HG03175 (cell line): ENCODE results near the gene PSMB2.
A peak's percentile ranks its signal among the peaks of the same experiment; 100 is the strongest.
"Not testable (repeated sequence)": the region's sequence is repeated elsewhere in the genome, so short reads cannot be mapped to it uniquely, and the experiment has no call there.

Experiments used
- ATAC-seq: cut with Tn5 transposase; IDR thresholded peaks from one replicate; pipeline ENCODE4 v1.9.1; 2021; ENCODE audit warnings: mild to moderate bottlenecking, moderate library complexity; ENCODE audit not compliant: unreplicated experiment

The PSMB2 gene

DNA sequence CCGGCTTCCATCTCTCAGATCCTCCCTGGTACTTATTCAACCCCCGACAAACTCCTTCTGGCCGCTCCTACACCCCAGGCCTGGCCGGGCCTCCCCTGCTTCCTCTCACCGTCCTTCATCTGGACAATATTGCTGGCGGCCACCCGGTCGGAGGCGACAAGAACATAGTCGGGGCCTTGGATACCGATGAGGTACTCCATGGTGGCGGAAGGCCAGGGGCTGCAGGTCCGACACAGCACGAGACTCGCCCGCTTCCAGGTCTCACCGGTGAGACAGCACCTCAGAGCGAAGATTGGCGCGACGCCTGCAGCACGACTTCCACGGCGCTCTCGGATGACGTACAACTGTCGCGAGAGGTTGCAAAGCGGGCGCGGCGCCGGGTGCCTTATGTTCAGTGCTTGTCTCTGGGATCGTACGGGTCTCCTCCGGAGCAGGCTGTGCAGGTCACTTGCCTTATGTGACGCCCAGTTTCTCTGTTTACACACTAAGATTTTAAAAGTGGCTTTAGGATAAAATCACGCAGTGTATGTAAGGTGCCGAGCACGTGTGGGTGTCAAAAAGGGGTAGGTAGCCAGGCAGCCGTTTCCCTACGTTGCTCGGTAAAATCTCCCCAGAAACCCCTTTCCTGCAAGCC is at the start of gene PSMB2:
PSMB2 (minus strand) TSS at position 294 of the 634 bp plus-strand sequence; CDS start at position 200, 94 bp downstream.
- peak; percentile 89 for ATAC-seq

DNA sequence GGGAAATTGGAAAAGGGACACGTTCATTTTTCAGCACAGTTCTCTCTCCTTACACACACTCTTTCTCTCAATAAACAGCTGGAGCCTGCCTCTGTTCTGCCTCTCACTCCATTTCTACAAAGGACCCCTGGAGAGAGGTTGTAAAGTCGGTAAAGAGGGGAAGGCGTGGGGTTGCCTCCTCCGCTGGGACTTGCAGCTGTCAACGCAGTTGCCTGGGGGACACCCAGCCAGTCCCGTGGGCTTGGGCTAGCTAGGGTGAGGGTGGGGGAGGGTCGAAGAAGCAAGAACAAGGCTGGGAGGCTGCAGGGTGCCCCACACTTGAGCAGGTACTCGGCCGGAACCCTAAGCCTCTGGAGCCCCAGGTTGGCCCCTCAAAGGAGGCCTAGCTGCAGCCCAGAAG is 49.8 kb upstream of the PSMB2 start:
- ATAC-seq: no peak

DNA sequence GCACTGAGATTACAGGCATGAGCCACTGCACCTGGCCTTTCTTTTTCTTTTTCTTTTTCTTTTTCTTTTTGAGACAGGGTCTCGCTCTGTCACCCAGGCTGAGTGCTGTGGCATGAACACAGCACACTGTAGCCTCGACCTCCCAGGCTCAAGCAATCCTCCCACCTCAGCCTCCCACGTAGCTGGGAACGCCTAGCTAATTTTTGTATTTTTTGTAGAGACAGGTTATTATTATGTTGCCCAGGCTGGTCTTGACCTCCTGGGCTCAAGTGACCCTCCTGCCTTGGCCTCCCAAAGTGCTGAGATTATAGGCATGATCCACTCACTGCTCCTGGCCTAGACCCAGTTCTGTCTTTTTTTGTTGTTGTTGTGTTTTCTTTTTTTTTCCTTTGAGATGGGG is 48.8 kb upstream of the PSMB2 start:
- ATAC-seq: not testable (repeated sequence)

DNA sequence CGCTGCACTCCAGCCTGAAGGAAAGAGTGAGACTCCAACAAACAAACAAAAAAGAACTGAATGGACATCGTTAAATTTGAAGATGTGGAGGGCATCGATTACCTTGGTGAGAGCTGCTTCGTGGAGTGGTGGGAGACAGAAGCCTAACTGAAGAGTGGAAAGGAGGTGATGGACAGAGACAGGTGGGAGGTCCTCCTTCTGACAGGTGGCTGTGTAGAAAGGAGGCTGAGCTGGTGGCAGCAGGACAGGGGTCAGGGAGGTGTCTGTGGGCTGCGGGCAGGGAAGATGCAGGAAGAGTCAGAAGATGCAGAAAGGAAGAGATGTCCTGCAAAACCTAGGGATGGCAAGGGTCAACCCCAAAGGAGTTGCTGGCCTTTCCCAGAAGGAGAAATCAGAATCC is 46.8 kb upstream of the PSMB2 start:
- no peak for ATAC-seq

DNA sequence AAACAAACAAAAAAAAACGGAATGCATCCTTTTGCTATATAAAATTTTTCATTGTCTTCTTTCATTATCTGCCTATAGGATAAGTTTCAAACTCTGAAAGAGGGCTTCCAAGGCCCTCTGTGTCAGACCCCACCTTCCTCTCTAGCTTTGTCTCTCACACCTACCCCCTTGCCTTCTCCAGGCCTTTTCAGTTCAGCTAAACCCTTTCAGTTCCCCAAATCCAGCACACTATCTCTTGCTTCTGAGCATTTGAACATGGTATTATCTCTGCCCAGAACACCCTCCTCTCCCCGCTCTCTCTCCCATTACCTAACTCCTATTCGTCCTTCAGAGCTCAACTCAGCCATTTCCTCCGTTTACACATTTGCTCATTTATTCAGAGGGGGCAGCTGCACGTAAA is 41.7 kb upstream of the PSMB2 start:
- no peak for ATAC-seq

DNA sequence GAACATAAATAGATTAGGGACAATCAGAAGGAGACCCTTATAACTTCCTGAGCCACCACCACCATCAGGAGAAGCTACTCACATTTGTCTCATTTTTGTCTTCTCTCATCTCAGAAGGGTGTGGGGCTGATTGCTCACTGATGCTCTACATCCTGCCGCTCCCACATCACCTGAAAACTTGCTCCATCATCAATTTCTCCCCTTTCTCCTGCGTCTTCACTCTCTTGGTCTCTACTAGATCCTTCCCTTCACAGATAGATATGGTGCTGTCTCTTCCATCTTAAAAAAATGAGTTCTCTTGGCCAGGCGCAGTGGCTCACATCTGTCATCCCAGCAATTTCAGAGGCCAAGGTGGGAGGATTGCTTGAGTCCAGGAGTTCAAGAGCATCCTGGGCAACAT is 38.9 kb upstream of the PSMB2 start:
- no peak for ATAC-seq

DNA sequence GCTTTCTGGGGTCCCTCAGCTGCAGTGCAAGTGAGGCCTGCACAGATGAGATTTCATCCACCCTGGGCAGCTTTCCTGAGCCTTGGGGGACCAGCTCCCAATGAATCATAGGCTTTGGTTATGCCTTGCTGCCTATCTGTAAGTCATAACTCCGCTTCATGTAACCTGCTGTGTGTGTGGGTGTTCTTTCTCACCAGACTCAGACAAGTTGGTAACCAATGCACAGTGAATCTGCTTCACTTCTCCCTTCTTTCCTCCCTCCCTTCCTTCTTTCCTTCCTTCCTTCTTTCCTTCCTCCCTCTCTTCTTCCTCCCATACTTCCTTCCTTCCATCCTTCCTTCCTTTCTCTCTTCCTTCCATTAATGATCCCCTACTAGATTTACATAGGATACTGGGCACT is 34.4 kb upstream of the PSMB2 start:
- ATAC-seq: no peak

DNA sequence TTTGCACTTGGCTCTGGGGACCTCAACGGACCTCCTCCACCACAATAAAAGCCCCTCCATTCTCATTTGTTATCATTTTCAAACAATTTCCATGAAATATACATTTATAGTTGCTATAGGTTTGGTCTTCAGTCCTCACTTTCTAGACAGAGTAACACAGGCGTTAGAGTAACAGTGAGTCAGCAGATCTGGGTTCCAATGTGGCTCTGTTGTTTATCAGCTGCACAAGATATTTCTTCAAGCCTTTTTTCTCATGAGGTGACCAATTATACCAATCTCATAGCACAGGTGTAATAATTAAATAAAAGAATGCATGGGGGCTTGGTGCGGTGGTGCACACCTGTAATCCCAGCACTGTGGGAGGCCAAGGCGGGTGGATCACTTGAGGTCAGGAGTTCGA is 32.8 kb upstream of the PSMB2 start:
- ATAC-seq: no peak

DNA sequence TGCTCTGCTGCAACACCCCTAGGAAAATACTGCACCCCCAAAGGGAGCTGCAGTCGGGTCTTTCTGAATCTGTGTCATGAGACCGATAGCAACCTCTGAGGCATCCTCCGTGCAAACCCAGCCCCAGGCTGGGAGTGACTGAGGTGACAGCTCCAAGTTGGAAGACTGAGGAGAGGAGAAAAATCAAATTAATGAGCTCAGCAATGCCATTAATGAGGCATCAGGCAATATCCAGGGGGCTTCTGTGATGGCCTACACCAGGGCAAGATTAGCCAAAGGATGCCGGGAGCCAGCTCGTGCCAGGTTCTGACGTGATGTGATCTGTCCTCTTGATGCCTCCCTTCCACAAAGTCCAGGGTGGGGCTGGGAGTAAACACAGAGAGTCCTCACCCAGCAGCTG is 30.8 kb upstream of the PSMB2 start:
- no peak for ATAC-seq

DNA sequence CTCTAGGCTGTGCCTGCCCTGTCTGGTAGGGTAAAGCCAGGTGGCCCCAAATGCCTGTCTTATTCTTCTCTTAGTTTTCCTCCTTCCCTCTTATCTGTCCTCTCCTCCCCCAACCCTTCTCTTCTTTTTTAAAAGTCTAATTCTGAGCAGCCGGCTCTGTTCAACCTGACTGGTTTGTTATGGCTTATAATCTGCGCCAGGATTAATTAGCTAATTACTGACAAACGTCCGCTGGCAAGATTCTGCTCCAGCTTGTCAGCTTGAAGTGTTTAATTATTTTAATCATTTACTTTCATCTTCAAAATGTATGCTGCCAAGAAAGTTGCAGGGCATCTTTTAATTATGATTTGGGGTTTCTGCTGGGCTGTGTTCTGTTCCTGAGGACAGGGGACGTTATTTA is 27.2 kb upstream of the PSMB2 start:
- ATAC-seq: no peak

DNA sequence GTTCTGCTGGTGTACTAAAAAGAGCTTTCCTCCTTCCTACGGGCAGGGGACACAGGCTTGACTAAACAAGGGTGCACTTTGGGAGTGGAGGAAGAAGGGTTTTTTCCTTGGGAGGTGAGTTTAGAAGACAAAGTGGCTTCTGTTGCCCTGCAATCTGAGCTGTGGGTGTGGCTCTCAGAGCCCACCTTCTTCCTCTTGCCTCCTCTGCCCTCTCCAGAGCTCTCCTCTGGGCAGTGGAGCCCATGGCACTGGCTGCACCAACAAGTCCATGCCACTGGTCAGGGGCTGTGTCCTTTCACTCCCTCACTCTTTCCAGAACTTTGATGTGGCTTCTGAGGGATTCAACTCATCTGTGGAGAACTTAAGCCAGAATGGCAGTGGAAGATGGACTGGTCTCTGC is 25.6 kb upstream of the PSMB2 start:
- ATAC-seq: no peak

DNA sequence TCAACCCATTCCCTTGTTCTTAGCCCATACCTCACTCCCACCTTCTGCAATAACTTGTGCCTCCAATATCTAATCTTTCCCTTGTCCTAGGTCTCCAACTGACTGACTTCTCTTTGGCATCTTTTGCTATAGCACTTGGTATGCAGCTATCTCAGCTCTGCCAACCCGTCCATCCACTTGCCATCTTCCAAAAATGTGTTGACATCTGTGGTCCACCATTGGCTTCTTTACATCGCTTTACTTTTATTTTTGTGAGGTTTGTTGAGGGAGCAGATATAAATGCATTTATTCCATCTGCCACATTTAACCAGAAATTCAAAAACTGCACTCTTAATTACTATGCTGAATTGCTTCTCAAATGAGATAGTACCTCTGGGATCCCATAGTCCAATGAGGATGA is 24.9 kb upstream of the PSMB2 start:
- no peak for ATAC-seq

DNA sequence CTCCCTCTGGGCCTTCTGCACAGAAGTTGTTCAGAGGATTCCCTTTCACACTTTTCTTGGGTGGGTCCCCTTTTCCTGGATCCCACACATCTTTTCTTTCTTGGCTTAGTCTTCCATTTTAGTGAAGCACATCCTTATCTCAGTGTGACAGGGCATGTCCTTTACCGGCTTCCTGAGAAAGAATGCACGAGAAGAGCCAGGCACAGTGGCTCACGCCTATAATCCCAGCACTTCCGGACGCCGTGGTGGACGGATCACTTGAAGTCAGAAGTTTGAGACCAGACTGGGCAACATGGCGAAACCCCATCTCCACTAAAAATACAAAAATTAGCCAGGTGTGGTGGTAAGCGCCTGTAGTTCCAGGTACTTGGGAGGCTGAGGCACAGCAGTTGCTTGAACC is 22.1 kb upstream of the PSMB2 start:
- ATAC-seq: no peak

DNA sequence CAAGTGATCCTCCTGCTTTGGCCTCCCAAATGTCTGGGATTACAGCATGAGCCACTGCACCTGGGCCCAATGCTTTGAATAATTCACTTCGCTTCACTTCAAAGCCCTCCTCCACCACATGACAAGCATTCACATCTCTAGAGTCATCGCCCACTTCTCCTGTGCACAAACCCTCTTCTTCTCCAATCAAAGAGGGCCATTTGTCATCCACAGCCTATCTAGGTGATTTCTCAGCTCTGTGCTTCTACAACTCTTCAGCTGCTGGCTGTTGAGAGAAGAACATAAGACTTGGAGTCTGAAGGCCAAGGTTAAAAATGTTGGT is 20.1 kb upstream of the PSMB2 start:
- no peak for ATAC-seq

DNA sequence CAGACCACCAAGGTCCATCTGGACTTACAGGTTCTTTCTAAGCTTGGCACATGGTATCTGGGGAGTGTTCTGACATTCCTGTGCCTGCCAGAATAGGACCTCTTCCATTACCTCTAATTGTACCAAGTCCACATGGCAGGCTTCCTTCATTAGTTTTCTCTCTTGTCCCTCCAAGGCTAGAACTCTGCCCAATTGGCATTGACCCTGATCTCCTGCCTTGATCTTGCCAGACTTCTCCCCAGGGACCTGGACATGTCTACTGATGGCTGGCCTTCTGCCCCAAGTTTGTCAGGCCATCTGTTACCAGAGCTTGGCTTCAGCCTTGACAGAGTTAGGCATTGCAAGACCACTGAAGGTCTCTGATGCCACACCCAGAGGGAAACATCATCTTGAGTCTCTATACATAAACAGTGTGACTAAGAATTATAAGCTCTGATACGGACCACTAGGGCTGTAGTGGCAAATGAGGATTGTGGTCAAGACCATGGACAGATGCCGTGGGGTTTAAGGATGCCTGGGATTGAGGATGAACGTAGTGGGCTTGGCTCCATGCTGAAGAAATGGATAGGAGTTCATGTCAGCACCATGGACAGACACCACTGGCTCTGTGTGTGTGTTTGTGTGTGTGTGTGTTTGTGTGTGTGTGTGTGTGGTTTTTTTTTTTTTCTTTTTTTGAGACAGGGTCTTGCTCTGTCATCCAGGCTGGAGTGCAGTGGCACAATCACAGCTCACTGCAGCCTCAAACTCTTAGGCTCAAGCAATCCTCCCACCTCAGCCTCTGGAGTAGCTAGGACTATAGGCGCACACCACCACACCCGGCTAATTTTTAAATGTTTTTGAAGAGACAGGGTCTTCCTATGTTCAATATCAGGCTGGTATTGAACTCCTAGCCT is 19.5 kb upstream of the PSMB2 start:
- ATAC-seq: no peak

DNA sequence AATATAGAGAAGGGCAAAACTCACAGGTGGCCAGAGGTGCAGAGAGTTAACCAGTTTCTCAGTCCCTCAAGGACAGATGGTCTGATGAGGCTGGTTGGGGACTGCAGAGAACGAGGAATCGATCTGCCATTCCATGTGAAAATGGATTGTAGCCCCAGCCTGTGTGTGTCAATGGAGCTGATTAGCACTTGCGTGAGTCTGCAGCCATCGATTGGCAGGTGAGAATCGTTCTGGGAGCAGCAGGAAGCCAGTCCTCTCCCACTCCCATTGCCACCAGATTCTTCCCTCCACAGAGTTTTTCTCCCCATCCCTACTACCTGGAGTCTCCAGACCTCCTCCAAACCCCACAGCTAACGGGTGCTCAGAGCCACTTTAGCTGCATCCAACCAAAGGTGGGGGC is 18.3 kb upstream of the PSMB2 start:
- ATAC-seq: no peak

DNA sequence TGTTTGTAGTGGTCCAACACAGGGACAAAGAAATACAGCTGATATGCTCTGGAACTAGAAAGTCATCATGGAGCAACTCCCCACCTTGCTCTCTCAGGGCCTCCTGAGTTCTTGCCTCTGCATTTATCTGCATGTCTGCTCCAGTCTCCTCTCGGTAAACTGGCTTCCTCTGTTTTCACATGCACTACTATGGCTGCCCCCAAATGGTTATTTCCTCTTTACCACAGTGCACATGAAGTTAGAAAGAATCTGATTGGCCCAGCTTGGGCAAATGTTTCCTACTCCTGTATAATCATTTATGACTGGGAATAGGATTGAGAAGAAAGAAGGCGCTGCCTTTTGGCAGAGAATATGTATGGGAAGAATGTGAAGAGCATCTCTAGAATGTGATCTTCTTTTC is 16.5 kb upstream of the PSMB2 start:
- ATAC-seq: no peak

DNA sequence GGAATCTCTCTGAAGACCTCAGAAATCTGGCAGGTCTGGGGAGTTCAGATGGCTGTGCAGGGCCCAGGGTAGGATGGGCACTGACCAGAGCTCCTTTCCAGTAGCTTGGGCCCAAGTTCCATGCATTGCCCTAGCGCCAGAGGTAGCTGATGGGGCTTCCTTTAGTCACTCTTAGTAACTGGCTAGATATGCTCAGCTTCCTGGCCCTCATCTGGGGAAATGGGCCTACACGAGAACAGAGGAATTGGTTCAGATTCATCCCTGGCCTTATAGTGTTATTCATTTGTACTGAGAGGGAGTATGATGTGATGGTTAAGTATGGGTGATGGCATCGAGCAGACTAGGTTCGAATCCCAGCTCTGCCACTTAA is 15.5 kb upstream of the PSMB2 start:
- ATAC-seq: no peak

DNA sequence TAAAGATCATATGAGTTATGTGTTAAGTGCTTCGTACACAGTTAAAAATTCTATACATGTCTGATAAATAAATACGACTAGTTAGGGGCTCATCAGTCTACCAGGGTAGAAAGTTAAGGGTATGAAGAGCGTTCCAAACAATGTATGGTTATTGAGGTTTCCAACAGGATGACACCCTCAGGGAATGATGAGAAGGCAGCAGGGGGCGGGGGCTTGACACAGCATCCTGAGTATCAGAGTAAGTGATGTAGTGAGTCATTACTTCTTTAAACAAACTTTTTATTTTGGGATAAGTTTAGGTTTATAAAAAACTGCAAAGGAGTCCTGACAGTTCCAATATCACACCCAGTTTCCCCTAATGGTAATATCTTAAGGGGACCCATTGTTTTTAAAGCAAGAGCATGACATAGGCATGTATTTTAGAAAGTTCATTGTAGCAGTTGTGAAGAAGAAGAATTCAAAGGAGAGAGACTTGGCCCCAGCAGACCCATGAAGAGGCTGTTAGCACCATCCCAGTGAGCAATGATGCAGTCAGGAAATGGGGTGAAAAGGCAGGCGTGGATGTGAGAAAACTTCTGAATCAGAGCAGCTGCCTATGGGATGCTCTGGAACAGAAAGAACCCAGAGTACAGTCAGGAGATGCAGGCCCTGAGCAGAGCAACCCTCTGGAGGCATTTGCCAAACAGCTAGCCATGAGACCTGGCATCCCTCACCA is 15.0 kb upstream of the PSMB2 start:
- ATAC-seq: no peak

DNA sequence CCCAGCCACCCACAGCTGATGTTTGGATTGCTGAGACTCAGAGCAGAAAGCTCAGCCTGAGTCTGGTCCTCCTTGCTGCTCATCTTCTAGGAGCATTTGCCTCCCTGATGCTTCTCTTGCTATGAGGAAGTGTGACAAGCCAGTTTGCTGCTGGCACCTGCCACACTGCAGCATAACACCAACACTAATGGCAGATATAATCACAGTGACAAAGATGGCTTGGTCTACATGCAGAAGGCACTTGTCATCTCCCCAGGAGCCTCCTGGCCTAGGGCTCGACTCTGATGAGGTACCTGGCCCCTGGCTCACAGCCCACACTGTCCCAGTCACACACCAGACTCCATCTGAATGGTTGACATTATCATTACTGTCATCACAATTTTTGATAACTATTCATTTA is 13.9 kb upstream of the PSMB2 start:
- no peak for ATAC-seq

DNA sequence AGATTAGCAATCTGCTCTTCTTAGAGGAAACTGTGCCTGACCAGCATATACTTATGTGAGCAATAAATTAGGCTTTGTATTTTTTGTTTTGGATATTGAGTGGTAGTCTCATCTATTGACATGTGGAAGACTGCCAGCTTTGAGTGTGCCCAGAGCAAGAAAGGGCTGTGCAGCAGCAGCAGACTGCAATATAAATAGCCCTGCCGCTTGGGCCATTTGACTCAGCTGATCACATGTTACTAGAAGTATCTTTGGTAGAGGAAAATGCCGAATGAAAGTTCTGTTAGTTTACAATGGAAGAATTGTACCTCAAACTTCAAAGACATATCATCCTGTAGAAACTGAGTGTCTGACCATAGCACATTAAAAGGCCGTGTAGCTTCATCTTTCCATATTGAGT is 9.1 kb upstream of the PSMB2 start:
- no peak for ATAC-seq

DNA sequence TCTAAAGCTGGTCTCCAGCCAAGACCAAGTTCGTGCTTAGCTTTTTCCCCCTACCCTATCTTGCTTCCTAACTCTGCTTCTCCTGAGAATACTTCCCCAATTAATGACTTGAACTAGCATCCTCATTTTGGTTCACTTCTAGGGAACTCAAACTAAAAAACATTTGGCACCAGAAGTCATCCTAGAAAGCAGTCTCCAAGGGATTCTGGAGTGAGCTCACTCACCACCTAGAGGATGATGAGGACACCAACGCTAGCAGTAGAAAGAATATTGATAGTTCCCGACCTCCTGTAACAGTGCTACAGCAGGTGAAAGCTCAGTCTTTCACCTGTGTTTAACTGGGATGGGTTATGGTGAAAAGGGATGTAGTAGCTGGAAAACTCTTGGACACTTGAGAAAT is 4.7 kb upstream of the PSMB2 start:
- no peak for ATAC-seq
